Dermis microvascular lymphatic vessel endothelial cell (primary cell): Measurements from ENCODE around the gene MTCL3. TPM values are rescaled to one million over a fixed set of nuclear protein-coding genes. Genes with fewer than 3 reads are reported as not detected.
"Not testable (repeated sequence)": the region's sequence is repeated elsewhere in the genome, so short reads cannot be mapped to it uniquely, and the experiment has no call there.

ENCODE experiments used
- DNase-seq, 2 donors: peaks; one replicate each; pipeline versions ENCODE4 v3.0.0 to v3.0.0-alpha.2; 2010; ENCODE audit warnings: low read depth in 2 of 2
- total RNA-seq: library from RNA; depleted of rRNA; stranded (reverse); fragments of >200 nt; gene quantifications from 2 replicates; pipeline ENCODE4 v1.2.1, GENCODE V29; 2014

Gene MTCL3

DNA sequence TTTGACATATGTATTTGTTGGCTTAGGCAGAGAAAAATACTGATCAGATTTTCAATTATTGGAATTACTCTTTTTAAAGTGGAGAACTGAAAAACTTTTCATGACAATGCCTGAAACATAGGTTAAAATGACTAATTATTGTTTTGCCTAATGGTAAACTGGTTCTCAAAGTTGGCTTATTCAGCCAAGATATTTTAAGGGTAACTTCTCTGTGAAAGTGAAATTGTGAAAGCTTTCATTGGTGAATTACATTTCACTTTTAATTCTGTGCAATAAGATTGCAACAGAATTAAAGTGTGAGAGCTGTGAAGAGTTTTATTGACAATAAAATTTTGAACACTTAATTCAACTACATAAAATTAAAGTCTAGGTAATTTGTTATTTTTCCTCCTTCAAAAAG is 84.5 kb downstream of the MTCL3 start:
- no peak for DNase-seq

GRCh38 chr6:127428562-127428961 is 90.6 kb downstream of the MTCL3 start:
- DNase-seq = not testable (repeated sequence)

GRCh38 chr6:127423921-127424320 is 95.2 kb downstream of the MTCL3 start:
- no peak for DNase-seq

Other genes starting within 250 kb of the MTCL3 start
- 39.3 and 46.3 TPM in 2 replicates for gene ECHDC1, start 175.7 kb downstream of the MTCL3 start, total RNA-seq
- gene KIAA0408, start 59.9 kb downstream of the MTCL3 start, total RNA-seq = not detected in 2 replicates
- gene C6orf58, start 57.8 kb upstream of the MTCL3 start, total RNA-seq = 0.13 and 0.26 TPM in 2 replicates